Measurements from ENCODE around the gene CHRD.

Gene CHRD

GRCh38 chr3:184384856-184385422, 5.1 kb downstream of the CHRD start:
- TF ChIP-seq CTCF (IDR thresholded peaks at IDR 0.05; ENCODE audit: low read depth, low read length) = no peak
- H3K4me3 ChIP-seq (ENCODE audit: low read depth, low read length) = no peak overlapping the region

- H3K4me3 ChIP-seq (ENCODE audit: low read depth, low read length) = no peak overlapping the region
- no peak for TF ChIP-seq CTCF (IDR thresholded peaks at IDR 0.05; ENCODE audit: low read depth, low read length)
These were observed 6.4 kb downstream of the CHRD start for GRCh38 chr3:184386047-184386806.

DNA sequence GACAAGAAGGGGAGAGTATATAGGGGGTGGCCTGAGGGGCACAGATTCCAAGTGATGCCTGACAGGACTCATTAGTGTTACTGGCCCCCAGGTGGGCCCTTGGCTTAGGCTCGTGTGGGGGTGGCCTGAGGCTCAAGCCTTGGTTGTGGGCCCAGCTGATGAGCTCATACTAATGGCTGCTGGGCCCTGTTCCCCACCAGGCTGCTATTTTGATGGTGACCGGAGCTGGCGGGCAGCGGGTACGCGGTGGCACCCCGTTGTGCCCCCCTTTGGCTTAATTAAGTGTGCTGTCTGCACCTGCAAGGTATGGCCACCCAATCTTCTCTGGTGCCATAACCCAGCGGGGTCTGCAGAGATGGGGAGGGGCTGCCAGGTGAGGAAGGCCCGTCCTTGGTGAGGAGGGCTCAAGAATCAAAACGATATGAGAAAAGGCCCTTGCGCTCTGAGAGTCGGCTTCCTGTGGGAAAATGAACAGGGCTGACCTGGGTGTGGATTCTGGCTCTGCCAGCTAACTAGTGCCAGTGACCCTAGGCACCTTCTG, 7.4 kb downstream of the CHRD start:
- H3K4me3 ChIP-seq (ENCODE audit: low read depth, low read length) = no peak overlapping the region
- TF ChIP-seq CTCF (IDR thresholded peaks at IDR 0.05; ENCODE audit: low read depth, low read length) = no peak

- H3K4me3 ChIP-seq (ENCODE audit: low read depth, low read length) = no peak overlapping the region
- TF ChIP-seq CTCF (IDR thresholded peaks at IDR 0.05; ENCODE audit: low read depth, low read length) = no peak
These were observed 8.5 kb downstream of the CHRD start for GRCh38 chr3:184388164-184388935.

DNA sequence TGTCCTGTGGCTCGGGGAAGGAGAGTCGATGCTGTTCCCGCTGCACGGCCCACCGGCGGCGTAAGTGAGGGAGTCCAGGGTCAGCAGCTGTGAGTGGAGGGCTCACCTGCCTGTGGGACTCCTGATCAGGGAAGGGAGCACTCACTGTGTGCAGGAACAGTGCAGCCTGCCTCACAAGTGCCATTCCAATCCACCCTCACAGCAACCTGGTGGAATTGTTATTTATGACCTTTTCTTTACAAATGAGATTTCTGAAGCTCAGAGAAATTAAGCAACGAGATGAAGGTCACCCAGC, 9.0 kb downstream of the CHRD start:
- no peak overlapping the region for H3K4me3 ChIP-seq (ENCODE audit: low read depth, low read length)
- TF ChIP-seq CTCF (IDR thresholded peaks at IDR 0.05; ENCODE audit: low read depth, low read length) = no peak

DNA sequence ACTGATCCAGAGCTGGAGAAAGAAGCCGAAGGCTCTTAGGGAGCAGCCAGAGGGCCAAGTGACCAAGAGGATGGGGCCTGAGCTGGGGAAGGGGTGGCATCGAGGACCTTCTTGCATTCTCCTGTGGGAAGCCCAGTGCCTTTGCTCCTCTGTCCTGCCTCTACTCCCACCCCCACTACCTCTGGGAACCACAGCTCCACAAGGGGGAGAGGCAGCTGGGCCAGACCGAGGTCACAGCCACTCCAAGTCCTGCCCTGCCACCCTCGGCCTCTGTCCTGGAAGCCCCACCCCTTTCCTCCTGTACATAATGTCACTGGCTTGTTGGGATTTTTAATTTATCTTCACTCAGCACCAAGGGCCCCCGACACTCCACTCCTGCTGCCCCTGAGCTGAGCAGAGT, 9.5 kb downstream of the CHRD start:
- TF ChIP-seq CTCF (IDR thresholded peaks at IDR 0.05; ENCODE audit: low read depth, low read length) = no peak
- no peak overlapping the region for H3K4me3 ChIP-seq (ENCODE audit: low read depth, low read length)
